GM12878 (cell line): ENCODE results near the gene GRIK3.

Experiments
- CTCF ChIP-seq, 3 experiments: IDR thresholded peaks in 2 of 3; conservative IDR thresholded peaks in 1 of 3; 2 replicates each; pipeline ENCODE4 v1.5.1; 2011; ENCODE audit warnings: low read depth in 3 of 3, low read length in 3 of 3, mild to moderate bottlenecking in 3 of 3, control low read depth in 2 of 3, moderate library complexity in 2 of 3, inconsistent platforms in 1 of 3, mixed read lengths in 1 of 3; ENCODE audit not compliant: control insufficient read depth in 2 of 3, insufficient read depth in 1 of 3; ENCODE audit errors: extremely low read depth in 1 of 3
- ZZZ3 ChIP-seq: IDR thresholded peaks from 2 replicates; pipeline ENCODE4 v1.6.1; 2011; ENCODE audit warnings: low read depth; ENCODE audit not compliant: control insufficient read depth, insufficient read length

- no peak for TF ChIP-seq CTCF (IDR thresholded peaks at IDR 0.05 in 2 of 3, conservative IDR thresholded peaks at IDR 0.05 in 1 of 3; ENCODE audit: control insufficient read depth in 2 of 3, extremely low read depth in 1 of 3, insufficient read depth in 1 of 3, low read depth in 3 of 3, low read length in 3 of 3)
- TF ChIP-seq ZZZ3: no peak
Observed at GRCh38 chr1:37040261-37040660, 5.9 kb upstream of the GRIK3 start.
